Activated CD4-positive, CD25-positive, alpha-beta regulatory T cell (primary cell): Measurements from ENCODE around the gene GALNS.

ENCODE experiments used
- DNase-seq, 4 experiments: peaks; one replicate each; lab custom pipeline; 2025; lab: John Stamatoyannopoulos, UW

GALNS gene

DNA sequence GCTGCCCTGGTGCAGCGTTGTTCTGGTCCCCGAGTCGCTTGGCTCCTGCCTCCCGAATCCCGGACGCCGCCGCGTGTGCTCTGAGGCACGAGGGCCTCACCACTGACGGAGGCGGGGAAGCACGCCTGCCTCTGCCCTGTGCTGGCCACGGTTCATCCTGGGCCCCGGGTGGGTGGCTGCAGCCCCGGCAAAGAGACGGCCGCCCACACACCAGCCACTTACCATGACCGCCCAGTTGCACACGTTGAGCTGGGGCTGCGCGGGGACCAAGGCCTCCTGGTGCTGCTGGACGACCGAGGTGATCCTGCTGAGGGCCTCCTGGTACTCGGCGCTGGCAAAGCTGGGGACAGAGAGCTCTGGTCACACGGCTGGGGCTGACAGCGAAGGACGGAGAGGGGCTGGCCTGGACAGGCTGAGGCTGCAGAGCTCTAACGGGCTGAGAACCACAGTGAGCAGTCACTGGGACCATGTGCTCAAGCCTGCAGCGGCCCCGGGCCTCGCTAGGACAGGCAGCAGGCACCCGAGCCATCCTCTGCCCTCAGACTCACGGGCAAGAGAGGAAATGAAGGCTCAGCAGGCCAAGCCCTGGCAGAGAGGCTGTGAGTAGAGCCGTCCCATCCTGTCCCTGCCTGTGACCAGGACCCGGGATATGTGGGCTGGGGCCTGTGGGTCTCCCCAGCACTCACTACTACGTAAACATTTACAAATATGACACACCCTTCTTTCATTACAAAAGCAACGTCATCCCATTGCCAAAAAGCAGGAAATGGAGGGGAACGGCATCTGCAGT is 38.8 kb downstream of the GALNS start:
- DNase-seq: no peak

DNA sequence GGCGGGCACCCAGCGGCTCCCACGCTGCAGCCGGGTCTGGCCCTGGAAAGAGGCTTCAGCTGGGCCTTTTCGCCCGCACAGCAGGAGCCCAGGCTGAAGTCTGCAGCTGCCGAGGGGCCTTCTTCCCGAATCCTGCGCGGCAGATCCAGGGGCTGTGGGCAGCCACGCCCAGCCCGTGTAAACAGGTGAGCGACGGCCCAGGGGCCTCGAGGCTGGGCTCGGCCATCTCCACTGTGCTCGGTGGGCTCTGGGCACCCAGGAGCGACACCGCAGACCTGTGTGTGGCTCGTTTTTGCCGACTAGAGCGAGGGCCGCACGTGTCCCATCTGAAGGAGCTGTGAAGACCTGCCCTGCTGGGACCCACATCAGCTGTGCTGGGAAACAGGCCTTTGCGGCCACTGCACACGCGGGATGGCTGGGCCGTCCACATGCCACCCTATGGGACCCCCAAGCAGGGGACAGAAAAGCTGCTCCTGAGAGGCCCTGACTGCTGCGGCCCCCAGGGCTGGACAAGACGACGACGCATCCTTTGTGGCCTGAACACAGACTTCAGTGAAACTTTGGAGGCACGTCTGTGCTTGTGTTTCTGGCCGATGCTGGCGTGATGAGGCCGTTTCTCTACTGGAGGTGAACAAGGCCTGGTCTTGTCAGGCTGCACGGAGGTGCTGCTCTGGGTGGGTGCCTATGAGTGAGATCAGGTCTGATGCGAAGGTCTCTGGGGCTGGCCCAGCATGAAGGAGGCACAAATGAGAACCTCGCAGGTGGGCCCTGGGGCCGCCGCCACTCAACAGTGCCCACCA is 39.8 kb downstream of the GALNS start:
- DNase-seq: no peak

DNA sequence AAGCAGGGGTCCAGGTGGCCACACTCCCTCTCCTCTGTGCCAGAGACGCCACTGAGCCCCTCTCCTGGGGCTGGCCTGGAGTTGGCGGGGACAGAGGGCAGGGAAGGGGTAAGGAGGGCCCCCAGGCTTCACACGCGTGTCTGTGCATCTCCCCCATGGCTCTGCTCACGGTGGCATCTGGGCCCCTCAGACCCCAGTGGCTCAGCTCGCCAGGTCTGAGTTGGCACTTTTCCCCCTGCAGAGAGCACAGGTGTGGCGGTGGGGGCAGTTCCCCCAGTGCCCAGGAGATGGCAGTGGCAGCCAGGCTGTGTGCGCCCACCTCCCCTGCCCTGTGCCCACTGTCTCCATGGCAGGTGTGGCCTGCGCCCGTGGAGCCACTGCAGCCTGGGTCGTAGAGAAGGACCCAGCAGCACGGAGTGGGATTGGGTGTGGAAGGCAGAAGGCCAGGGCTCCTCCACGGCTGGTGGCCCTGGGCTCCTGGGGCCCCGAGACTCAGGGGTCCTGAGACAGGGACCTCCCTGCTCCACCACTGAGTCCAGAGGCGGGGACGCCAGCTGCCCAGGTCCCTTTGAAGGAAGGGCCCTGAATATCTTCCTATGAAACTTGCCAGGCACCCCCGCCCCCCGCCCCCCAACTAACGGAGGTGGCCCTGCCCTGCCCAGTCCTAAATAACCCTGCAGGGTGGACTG is 40.7 kb downstream of the GALNS start:
- peak in 2 of 4 experiments; percentile 22 to 40 for DNase-seq

DNA sequence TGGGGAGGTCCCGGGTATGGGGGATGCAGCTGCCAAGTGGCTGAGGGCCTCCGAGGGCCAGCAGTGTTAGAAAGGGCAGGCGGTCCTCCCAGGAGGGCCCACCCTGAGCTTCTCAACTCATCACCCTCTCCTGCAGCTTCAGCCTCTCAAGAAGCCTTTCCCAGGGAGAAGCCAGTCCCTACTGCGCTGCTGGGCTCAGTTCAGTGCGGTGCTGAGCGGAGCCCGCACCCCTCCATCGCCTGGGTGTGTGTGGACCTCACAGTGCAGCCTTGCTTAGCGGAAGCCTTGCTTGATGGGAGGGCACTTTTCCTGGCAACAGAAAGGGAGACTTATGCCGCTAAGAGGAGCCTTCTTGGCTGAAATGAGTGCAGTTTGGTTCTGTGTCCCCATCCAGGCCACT is 41.5 kb downstream of the GALNS start:
- DNase-seq: no peak

DNA sequence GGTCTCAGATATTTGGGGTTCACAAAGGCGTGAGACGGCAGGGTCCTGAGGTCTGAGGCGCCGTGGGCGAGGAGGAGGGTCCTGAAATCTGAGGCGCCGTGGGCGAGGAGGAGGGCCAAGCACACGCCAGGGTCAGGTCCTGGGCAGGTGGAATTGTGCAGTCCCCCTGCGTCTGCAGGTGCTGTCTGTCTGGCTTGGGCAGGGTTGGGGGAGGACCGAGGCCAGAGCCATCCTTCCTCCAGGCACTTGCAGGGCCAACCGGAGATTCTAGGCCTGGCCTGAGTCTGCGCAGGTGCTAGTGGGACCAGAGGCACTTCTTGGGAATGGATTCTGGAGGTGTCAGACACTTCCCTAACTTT is 42.6 kb downstream of the GALNS start:
- DNase-seq: no peak

DNA sequence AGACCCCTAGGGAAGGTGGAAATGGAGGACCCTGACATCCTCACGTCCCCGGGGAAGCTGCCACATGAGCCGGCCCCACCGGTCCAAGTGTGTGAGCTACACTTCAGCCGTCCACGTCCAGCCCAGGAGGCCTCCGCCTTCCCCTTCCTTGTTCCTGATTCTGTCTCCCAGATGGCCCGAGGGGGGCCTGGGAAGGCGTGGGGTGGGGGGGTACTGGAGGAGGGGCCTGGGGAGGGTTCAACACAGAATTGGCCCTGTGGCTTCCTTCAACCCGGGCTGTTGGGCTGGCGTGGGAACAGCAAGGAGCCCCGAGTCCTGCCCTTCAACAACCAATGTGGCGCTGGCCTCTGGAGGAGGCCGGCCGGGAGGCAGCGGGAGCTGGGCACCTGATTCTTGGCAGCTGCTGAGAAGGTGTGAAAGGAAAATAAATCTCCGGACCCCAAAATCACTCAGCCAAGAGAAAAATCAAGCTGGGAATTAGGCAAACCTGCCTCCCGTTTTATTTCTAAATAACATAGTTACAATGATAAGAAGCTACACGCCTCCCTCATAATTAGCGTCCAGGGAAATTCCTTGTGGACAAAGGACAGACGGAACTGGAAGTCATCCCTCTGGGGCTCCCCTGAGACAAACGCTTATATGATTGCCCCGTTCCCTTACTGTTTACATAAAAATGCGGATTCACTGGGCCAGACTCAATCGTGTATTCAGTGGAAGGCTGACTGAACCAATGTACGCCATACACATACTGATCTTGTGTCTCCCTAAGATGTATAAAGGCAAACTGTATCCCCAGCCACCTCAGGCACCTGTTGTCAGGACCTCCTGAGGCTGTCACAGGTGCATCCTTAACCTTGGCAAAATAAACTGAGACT is 43.2 kb downstream of the GALNS start:
- DNase-seq: no peak

DNA sequence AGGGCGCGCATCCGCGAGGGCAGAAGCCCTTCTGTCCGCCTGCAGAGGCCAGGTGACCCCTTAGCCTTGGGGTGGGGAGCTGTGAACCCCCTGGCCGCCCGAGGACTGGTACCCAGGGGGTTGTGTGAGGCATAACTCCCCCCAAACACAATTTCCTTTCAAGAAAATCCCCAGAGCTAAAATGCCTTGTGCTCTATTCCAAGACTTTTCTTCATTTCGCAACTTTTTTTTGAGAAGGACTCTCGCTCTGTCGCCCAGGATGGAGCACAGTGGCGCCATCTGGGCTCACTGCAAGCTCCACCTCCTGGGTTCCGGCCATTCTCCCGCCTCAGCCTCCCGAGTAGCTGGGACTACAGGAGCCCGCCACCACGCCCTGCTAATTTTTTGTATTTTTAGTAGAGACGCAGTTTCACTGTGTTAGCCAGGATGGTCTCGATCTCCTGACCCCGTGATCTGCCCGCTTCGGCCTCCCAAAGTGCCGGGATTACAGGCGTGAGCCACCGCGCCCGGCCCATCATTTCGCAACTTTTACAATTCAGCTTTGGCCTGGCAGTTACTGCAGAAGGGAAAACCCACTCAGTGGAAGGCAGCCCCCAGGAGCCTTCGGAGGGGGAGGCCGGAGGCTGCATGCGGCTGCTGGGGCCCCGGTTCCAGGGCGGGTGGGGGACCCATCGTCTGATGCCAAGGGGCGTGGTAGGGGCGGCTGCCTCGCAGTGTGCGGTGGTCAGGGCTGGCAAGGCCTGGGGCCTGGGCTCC is 44.1 kb downstream of the GALNS start:
- DNase-seq: no peak

DNA sequence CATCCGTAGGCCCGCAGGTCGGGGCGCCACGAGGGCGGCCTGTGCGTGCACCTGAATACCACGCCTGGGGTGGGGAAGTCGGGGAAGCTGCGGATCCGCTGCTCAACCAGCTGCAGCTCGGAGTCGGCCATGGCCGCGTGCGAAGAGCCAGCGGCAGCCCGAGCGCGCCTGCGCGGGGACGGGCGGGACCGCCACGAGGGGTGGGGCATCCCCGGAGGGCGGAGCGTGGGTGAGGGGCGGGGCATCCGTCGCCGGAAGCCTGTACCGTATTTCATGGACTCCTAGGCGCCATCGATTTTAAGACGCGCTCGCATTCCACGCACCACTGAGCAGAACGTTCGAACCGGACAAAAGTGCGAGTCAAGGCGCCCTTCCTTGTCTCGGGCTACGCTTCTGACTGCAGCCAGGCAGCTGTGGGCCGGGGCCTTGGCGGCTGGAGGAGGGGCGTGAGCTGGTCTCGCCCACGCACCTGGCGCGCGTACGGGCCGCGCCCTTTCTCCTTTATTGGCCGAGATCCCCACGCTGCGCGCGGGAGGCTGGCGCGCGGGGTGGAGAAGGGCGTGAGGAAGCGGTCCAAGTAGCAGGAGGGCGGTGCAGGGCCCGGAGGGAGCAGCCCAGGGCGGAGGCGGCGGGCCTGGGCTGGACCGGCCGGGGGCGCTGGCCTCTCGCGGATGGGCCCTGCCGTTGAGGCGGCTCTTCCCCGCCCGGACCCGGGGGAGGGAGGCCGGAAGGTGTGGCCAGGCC is 44.8 kb downstream of the GALNS start, which contains the start of gene APRT:
Gene APRT (minus strand): TSS at position 160 of the 744 bp plus-strand sequence. CDS start 29 bp downstream, at position 131.
- DNase-seq: peak; percentile 90 to 96 (median 95)

DNA sequence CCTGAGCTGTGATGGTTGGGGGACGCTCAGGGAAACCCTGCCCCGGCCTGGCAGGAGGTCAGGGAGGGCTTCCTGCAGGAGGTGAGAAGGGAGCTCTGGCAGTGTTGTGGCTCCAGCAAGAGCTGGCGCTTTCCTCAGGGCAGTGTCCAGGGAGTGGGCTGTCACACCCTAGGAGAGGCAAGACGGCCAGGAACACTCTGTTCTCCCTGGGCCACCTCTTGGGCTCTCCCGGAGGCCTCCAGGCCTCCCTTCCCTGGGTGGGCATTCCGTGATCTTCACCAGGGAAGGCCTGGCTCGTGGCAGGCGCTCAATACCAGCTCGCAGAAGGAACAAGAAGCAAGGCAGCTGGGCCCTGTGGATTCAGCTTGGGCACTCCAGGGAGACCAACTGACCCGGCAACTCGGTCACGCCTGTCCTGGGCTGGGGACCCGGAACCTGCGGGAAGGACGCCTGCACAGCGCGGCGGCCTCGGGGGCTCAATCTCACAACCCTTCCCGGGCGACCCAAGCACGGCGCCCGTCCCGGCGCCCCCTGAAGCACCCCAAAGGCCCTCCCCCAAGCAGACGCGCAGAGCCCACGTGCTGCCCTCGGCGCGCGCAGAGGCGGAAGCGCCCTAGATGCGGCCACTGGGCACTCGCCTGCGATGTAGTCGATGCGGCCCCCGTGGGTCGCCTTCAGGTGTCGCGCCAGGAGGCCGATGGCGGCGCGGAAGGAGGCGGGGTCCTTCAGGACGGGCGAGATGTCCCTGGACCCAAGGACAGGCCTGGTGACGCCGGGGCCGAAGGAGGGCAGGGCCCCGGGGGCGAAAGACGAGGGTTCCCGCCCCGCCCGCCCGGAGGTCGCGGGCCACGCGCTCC is 45.6 kb downstream of the GALNS start:
- DNase-seq: peak; percentile 48 to 49 (median 48)

DNA sequence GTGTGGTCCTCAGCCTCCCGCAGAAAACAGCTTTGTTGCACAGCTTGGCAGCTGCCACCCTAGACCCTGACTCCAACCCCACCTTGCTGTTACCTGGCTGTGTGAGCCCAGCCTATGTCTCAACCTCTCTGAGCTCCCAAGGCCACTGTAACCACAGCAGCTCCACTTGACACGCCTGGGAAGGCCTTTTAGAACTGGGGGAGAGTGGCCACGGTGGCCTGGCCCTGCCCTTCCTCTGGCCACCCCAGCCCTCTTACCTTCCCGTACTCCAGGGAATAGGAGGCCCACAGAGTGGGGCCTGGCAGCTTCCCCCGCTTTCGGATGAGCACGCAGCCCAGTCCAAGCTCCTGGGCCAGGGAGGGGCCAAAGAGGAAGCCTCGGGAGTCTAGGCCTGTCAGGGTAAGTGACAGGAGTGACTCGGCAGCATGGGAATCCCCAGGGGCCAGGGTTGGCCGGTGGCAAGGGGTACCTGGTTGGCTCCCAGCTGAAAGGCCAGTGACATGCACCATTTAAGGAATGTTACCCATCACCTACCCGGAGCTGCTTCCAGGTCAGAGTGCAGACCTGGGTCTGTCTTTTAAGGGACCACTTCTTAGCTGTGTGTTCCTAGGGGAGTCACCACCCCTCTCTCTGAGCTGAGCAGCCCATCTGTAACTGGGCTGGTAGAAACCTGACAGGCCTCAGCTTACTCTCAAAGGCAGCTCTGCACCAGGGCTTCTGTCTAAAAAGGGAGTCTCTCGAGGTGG is 46.4 kb downstream of the GALNS start:
- DNase-seq: no peak

DNA sequence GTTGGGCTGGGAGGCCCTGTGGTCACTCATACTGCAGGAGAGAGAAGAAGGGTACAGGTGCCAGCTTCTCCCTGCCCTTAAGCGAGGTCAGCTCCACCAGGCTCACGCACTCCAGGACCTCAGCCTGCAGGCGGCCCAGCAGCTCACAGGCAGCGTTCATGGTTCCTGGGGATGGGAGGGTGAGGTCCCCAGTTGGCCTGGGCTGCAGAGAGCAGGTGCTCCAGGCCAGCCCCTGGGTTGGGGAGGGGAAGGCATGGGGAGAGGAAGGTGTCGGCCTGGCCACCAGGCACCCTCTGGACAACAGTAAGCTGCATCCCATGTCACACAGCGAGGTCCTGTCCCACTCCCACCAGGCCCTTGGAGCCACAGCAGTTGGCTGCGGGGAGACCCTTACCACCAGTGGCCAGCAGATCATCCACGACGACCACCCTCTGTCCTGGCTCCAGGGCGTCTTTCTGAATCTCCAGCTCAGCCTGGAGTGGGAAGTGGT is 47.0 kb downstream of the GALNS start:
- DNase-seq: no peak

DNA sequence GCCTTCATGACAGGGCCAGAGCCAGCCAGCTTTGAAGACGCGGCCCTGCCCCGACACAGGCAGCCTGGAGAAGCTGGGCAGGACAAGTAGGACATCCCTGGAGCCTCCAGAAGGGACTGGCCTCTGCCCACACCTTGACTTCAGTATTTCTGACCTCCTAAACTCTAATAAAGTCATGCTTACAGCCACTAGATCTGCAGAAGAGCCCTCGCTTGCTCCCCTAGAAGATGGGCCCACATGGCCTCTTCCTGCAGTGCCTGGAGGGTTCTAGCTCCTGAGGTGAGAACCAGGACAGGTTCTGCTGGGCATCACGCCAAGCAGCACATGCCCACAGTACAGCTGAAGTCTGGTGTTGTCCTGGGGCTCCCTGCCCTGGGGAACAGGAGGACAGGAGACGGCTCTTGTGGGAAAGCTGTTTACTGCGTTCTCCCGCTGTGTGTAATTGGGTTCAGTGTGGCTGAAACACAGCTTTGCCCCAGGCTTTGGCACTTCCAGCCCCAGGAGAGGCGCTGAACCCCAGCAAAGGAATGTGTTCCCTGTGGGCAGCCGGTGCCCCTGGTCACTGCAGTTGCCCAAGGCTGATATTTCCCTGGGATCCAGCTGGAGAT is 47.6 kb downstream of the GALNS start:
- no peak for DNase-seq

DNA sequence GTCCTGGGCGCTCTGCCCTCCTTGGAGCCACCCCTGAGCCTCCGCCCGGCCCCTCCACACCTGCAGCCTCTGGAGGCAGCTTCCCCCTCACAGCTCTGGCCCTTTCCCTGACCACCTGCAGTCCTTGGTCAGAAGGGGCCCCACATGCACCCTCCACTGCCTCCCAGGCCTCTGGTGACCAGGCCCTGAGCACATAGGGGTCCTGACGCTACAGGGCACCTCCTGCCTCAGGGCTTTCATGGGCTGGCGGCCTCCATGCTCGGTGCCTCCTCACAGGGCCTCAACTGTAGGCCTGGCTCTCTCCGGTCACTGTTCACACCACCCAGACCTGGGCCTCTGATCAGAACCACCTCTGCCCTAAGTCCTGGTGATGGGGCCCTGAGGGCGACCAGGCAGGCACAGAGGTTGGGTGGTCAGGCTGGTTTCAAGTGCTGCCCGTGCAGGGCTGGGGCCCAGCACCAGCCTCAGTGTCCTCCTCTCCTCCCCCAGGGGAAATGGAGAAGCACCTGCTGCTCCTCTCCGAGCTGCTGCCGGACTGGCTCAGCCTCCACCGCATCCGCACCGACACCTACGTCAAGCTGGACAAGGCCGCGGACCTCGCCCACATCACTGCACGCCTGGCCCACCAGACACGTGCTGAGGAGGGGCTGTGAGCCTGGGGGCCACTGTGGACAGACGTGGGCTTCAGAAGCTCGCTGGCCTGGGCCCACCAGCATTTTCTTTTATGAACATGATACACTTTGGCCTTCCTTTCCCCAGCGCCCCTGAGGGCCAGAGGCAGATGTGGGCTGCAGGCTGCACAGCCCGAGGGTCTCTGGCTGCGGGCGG is 48.9 kb downstream of the GALNS start:
- DNase-seq: no peak

DNA sequence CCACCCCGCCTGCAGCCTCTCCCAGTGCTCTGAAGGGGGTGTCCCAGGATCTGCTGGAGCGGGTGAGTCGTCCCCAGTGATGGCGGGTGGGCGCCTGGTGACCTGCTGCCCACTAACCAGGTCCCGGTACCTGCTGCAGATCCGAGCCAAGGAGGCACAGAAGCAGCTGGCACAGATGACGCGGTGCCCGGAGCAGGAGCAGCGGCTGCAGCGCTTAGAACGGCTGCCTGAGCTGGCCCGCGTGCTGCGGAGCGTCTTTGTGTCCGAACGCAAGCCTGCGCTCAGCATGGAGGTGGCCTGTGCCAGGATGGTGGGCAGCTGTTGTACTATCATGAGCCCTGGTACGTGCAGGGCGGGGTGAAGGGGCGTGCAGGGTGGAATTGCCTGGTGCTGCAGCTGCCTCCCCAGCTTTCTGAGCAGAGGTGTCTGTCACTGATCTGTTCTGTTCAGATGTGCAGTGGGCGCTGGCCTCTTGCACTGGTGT is 49.6 kb downstream of the GALNS start:
- no peak for DNase-seq

DNA sequence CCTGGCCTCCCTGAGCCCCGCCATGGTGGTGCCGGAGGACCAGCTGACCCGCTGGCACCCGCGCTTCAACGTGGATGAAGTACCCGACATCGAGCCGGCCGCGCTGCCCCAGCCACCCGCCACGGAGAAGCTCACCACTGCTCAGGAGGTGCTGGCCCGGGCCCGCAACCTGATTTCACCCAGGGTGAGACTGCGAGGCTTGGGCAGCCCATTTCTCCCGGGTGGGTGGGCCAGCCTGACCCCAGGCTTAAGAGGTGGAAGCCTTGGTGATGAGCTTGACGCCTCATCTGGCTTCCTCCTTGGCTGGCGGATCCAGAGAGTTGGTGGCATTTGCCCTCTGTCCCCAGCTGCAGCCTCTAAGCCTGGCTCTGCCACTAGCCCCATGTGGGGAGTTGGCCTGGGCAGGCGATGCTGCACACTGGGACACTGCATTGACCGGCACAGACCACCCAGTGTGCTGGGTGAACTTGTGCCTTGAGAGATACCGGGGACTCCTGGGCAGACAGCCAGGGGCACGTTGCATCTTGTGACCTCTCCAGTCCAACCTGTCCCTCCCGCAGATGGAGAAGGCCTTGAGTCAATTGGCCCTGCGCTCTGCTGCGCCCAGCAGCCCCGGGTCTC is 50.1 kb downstream of the GALNS start:
- DNase-seq: no peak

DNA sequence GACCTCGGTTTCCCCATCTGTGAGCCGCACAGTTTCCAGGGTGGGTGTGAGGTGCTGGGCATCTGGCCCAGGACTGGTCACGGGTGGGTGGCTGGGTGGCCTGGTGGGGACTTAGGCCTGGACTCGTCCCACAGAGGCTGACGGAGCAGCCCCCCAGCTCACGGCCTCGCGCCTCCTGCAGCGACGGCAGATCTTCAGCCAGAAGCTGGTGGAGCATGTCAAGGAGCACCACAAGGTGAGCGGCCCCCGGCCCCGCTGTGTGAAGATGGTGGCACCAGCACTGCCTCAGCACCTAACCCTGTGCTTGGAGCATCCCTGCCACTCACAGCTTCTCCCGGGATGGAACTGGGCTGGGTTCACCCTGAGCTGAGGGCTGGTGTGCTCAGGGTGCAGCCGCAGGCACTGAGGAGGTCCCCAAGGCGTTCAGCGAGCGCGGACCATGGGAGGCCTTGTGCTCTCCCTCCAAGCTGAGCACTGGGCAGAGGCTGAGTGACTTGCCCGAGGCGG is 50.8 kb downstream of the GALNS start:
- no peak for DNase-seq
